HG03439 (cell line): ENCODE data around the gene MRPL52.
"Not testable (repeated sequence)": the region's sequence is repeated elsewhere in the genome, so short reads cannot be mapped to it uniquely, and the experiment has no call there.

Experiments
- ATAC-seq: cut with Tn5 transposase; IDR thresholded peaks from one replicate; pipeline ENCODE4 v1.9.1; 2021; ENCODE audit warnings: mild to moderate bottlenecking, moderate library complexity; ENCODE audit not compliant: unreplicated experiment

The MRPL52 gene

DNA sequence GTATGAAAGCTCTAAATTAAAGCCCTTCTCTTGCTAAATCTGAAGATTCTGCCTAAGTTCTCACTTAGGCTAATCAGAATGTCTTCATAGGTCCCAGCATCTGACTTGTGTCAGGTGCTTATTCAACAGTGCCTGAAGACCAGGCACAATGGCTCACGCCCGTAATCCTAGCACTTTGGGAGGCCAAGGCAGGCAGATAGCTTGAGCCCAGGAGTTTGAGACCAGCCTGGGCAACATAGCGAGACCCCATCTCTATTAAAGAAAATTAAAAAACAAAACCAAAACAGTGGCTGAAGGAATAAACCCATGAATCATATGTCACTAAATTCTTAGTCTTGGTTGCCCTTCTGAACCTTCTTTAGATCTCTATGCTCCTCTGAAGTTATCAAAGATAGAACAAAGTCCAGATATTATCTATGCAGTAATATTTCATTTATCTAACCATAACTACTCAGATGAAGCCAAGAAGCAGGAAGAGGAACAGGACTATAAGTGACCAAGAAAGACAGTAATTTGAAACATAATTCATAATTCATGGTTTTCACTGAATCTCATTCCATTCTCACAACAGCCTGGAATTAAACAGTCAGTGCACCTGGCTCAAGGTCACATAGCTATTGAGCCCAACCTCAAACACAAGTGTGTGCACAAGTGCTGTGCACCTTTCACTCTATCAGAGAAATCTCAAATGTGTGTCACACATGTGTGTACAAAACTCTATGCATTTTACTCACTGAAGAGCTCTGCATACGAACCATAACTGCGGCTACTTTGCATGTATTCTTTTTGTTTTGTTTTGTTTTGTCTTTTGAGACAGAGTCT is 21.1 kb upstream of the MRPL52 start:
- ATAC-seq, result no peak

GRCh38 chr14:22811722-22812121 is 18.0 kb upstream of the MRPL52 start:
- no peak for ATAC-seq

- ATAC-seq, result no peak
Measured at GRCh38 chr14:22812744-22813143, 16.9 kb upstream of the MRPL52 start.

- ATAC-seq, result no peak
Measured at GRCh38 chr14:22813145-22813544, 16.5 kb upstream of the MRPL52 start.

DNA sequence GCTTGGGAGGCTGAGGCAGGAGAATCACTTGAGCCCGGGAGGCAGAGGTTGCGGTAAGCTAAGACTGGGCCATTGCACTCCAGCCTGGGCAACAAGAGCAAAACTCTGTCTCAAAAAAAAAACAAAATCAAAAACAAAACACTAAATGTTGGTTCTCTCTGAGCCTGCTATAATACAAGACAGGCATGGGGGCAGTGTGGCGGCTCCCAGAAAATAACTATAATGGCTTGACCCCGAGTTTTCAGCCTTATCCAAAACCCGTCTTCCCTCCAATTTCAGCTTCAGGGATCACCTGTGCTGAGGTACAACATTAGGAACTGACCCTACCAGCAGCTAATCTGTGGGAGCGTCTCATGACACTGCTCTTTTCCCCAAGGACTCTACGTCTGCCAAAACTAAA is 15.3 kb upstream of the MRPL52 start:
- ATAC-seq, result no peak

DNA sequence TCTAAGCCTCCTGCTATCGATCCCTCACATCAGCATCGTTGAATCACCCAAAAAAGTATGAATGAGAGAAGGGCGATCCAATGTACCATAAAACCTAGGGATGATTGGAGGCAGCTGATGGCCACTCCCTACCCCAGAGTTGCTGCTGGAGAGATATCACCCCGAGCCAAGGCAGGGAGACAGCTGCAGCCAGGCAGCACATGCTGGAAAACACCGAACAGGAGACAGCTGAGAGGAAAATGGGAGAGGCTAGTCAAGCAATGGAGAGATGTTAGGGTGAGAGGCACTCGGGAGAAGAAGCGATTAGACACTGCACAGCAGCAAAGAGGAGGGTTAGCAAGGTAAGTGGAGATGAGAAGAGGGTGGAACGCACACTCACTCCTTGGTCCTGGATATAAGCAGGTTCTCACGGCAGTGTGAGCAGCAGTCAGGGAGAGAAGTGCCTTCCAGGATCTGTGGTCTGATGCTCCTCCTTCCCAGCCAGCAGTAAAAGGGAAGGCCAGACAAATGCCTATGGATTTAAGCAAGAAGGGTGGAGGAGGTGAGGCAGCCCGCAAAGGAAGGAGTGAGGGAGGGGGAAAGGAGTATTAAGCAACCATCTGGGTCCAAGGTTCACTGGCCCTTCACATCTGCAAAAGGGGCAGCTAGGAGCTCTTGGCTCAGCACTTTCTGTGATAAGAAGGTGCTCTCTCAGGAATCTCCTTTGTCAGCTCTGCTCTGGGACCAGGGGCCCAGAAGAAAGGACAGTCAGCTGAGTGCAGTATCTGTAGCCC is 14.6 kb upstream of the MRPL52 start, which contains the start of gene SLC7A7:
Gene SLC7A7, minus strand, starts transcription at position 495 of the 773 bp plus-strand sequence. CDS start 2,037 bp downstream, outside the sequence.
- no peak for ATAC-seq

DNA sequence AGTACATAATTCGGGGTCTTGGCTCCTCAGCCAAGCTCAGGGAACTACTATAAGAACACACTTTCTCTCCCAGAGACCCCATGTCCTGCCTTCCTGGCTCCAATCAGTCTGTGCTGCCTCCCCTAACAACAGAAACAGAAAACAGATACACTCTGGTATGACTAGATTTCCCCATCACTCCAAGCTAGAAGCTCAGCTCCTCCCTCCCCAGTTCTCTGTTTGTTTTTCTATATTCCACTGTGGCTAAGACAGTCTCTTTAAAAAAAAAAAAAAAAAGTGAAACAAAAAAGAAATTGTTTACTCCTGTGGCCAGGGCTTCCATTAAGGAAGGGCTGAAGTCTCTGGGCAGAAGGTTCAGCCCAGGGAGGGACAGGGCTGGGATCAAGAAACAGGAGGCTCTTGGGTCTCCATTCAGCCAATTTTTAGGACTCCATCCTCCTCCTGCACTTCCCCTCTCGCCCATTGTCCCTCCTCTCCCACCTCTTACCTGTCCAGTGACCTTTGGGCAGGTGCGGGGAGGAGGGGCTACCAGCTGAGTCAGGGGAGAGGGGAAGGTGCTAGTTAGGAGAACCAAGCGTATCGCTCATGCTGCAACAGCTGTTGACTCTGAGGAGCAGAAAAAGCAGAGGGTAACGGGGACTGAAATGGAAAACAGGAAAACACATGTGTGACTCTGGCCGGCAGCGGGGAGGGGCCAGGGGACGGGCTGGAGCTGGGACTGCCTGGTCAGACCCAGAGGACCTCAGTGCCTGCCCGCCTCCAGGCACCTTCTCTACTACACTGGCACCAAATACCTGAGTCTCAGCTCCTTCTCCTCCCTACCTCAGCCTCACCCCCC is 10.3 kb upstream of the MRPL52 start:
- ATAC-seq, result no peak

DNA sequence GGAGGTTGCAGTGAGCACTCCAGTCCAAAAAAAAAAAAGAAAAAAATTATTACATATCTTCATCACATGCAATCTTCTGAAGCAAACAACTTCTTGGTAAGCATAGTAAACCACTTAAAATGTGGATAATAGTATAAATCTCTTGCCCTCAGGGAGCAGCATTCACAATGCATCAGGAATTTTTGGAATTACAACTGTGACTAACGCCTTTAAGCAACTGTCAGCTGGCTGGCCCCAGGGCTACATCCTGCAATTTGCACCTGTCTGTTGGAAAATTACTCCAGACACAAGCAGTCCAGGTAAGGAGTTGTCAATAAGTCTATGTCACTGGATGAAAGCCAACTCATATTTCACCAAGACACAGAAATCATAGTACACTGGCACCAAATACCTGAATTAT is 9.0 kb upstream of the MRPL52 start:
- ATAC-seq, result no peak

DNA sequence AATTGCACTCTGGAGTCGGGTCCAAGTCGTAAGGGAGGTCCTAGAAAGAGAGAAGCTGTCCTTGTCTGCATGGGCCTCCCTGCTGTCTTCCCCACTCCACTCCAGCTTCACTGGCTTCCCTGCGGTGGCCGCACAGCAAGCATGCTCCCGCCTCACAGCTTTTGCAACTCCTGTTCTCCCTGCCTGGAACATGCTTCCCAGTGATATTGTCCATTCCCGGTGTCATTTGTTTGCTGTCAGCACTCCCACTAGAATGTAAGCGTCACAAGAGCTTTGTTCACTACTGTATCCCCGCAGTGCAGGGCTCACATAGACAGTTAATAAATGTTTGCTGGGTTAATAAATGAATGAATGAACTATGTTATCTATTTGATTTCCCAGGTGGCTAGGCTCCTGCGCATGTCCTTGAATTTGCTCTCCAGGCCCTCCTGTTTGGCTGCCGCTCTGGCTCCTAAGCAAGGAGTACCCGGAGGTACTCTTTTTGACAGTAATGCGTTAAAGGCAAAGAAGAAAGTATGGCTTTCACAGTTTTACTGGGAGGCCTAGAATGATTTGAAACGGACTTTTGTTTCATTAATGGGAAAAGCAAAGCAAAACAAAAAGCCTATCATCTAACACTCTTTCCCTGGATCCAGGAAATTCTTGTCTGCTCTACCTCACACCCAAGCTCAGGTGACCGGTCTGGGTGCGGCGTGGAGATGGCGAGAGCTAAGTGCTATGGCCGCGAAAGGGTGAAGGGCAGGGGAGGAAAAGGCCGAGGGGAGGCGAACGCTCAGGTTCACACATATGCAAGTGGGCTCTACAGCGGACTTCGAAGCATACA is 8.3 kb upstream of the MRPL52 start:
- ATAC-seq, result no peak

GRCh38 chr14:22822016-22822570 is 7.6 kb upstream of the MRPL52 start:
- ATAC-seq, result no peak

GRCh38 chr14:22822571-22823098 is 7.1 kb upstream of the MRPL52 start:
- ATAC-seq, result no peak

DNA sequence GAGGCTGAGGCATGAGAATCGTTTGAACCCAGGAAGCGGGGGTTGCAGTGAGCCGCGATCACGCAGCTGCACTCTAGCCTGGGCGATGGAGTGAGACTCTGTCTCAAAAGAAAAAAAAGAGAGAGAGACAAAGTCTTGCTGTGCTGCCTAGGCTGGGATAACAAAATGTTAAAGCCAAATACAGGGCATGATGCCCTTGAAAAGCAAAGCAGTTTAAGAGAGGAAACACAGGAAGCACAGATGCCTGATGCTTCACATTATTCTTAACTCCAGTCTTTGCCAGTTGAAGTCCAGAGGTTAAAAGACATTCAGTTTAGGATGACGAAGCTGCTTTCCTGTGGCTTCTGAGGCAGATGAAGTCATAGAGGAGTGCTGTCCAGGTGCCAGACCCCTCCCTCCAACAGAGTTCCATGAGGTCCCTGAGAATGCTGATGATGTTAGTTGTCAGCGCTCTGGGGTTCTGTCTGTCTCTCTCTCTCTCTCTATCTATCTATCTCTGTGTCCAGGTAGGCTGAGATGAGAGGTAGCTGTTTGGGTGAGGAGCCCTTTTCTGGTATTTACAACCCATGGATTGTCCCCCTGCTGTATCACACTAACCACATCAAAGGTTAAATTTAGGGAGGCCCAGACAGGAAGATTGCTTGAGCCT is 4.9 kb upstream of the MRPL52 start:
- ATAC-seq, result no peak

- ATAC-seq, result not testable (repeated sequence)
Measured at GRCh38 chr14:22829076-22829660, 519 bp upstream of the MRPL52 start.

GRCh38 chr14:22830443-22831010 is 840 bp downstream of the MRPL52 start:
- ATAC-seq, result no peak

GRCh38 chr14:22835505-22835904 is 5.8 kb downstream of the MRPL52 start:
- no peak for ATAC-seq

- ATAC-seq, result no peak
Measured at GRCh38 chr14:22836301-22837113, 6.8 kb downstream of the MRPL52 start, which contains the start of gene MMP14. Gene MMP14, plus strand, starts transcription at chr14:22836585. Its CDS starts 233 bp downstream, at chr14:22836818.

GRCh38 chr14:22837114-22837749 is 7.5 kb downstream of the MRPL52 start:
- no peak for ATAC-seq
